Hepatocyte (in vitro differentiated cells): ENCODE results near the gene KIAA2012. TPM values are rescaled to one million over a fixed set of nuclear protein-coding genes. Genes with fewer than 3 reads are reported as not detected.

Experiments
- DNase-seq: peaks from one replicate; pipeline ENCODE4 v3.0.0-alpha.2; 2016; ENCODE audit warnings: low spot score
- H2AFZ ChIP-seq: fragments of 200-600 bp; sonication (generic); 2 replicates; pipeline ENCODE4 v1.6.0; 2016; ENCODE audit warnings: antibody characterized with exemption, mild to moderate bottlenecking
- H3K27ac ChIP-seq: fragments of 200-600 bp; sonication (generic); 2 replicates; pipeline ENCODE4 v1.5.1; 2016; ENCODE audit warnings: mild to moderate bottlenecking
- H3K27me3 ChIP-seq: fragments of 200-600 bp; sonication (generic); 2 replicates; pipeline ENCODE4 v1.6.1; 2016
- H3K36me3 ChIP-seq: fragments of 200-600 bp; sonication (generic); replicated peaks from 2 replicates; pipeline ENCODE4 v1.5.1; 2016; ENCODE audit warnings: low read depth; ENCODE audit not compliant: insufficient read depth
- H3K4me1 ChIP-seq: fragments of 200-600 bp; sonication (generic); 2 replicates; pipeline ENCODE4 v1.5.1; 2016; ENCODE audit warnings: mild to moderate bottlenecking, moderate library complexity; ENCODE audit not compliant: insufficient read depth
- H3K4me2 ChIP-seq: fragments of 200-600 bp; sonication (generic); 2 replicates; pipeline ENCODE4 v1.6.0; 2016
- H3K4me3 ChIP-seq: fragments of 200-600 bp; sonication (generic); 2 replicates; pipeline ENCODE4 v1.5.1; 2016; ENCODE audit warnings: mild to moderate bottlenecking
- H3K79me2 ChIP-seq: fragments of 200-600 bp; sonication (generic); 2 replicates; pipeline ENCODE4 v1.6.0; 2017; ENCODE audit warnings: mild to moderate bottlenecking
- H3K9me2 ChIP-seq: fragments of 200-600 bp; sonication (generic); replicated peaks from 2 replicates; pipeline ENCODE4 v1.6.0; 2017; ENCODE audit warnings: mild to moderate bottlenecking; ENCODE audit not compliant: insufficient read depth
- H3K9me3 ChIP-seq: fragments of 200-600 bp; sonication (generic); 2 replicates; pipeline ENCODE4 v1.5.1; 2016; ENCODE audit warnings: low read depth, mild to moderate bottlenecking
- H4K20me1 ChIP-seq: fragments of 200-600 bp; sonication (generic); 2 replicates; pipeline ENCODE4 v1.6.0; 2016; ENCODE audit warnings: mild to moderate bottlenecking; ENCODE audit not compliant: insufficient read depth, poor library complexity, severe bottlenecking
- CTCF ChIP-seq: fragments of 200-600 bp; sonication (generic); IDR thresholded peaks from 2 replicates; pipeline ENCODE4 v1.5.1; 2016; ENCODE audit warnings: antibody characterized with exemption, mild to moderate bottlenecking; ENCODE audit not compliant: poor library complexity
- EZH2 ChIP-seq: fragments of 200-600 bp; sonication (generic); IDR thresholded peaks from 2 replicates; pipeline ENCODE4 v1.6.1; 2016; ENCODE audit warnings: antibody characterized with exemption, mild to moderate bottlenecking, borderline replicate concordance
- EZH2phosphoT487 ChIP-seq: fragments of 200-600 bp; sonication (generic); IDR thresholded peaks from one replicate; pipeline ENCODE4 v1.6.1; 2018; ENCODE audit warnings: antibody characterized with exemption, mild to moderate bottlenecking, low read depth, moderate library complexity; ENCODE audit not compliant: unreplicated experiment, severe bottlenecking
- WGBS: methylation state at CpG from one replicate; pipeline ENCODE4 v1.1.6; 2016; ENCODE audit warnings: low lambda C conversion rate; ENCODE audit errors: missing lambda C conversion rate; 5-methylcytosine and 5-hydroxymethylcytosine counted together
- polyA plus RNA-seq: library from polyadenylated mRNA; unstranded; fragments of >200 nt; fragmentation: Nextera tagmentation; extraction: Ambion mirVana; gene quantifications from 2 replicates; pipeline ENCODE4 v1.2.1, GENCODE V29; 2016
- total RNA-seq: library from RNA; depleted of rRNA; stranded (reverse); fragments of >200 nt; gene quantifications from 2 replicates; pipeline ENCODE4 v1.2.3, GENCODE V29; 2014

The KIAA2012 gene
- total RNA-seq (0.27 TPM in 1 of 2 replicates, not detected in the other), polyA plus RNA-seq (0.05 TPM in 1 of 2 replicates, not detected in the other)

DNA sequence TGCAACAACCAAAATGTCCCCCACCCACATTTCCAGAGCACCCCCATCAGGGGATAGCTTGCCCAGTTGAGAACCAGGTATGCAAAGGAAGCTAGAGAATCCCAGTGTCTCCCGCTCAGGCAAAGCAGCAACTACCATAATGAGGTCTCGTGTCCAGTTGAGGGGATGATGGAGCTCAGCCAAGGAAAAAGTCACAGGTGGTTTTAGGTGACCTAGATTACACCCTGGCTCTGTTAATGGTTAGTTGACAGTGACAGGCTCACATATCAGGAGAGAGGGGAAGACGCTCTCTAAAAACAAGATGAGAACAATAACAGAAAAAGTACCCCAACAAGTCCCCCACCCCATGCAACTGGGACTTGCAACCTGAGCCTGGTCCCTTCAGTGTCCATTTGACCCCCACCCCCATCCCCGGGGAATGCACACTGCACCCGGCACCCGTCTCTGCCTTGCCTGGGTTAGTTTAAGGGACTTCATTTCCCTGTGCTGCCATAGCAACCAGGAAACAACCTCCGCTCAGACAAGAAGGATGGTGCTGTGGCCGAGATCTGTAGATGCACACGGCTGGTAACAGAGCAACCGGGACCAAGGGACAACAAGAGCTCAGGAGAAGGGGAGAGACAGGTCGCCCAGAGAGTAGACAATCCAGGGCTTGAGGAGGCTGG is at the start of gene KIAA2012:
Gene KIAA2012 (plus strand): TSS at position 519 of the 665 bp plus-strand sequence. CDS start 373 bp downstream, outside the sequence.
- Histone ChIP-seq H3K79me2 (no peaks in the 10 kb centered on the region), H2AFZ (no peak within 1 kb of the TSS), H3K36me3 (no peaks in the 10 kb centered on the region), H3K9me2 (no peaks in the 10 kb centered on the region), H3K4me3 (no peak within 1 kb of the TSS), H3K9me3 (no peaks in the 10 kb centered on the region), H3K27me3 (no peaks in the 10 kb centered on the region), H3K4me2 (no peak within 1 kb of the TSS), H4K20me1 (no peaks in the 10 kb centered on the region), H3K4me1 (peaks cover 25% of the 10 kb centered on the region), H3K27ac (no peak within 1 kb of the TSS)
- no peak for TF ChIP-seq EZH2phosphoT487
- TF ChIP-seq EZH2: no peak
- TF ChIP-seq CTCF: no peak
- DNase-seq: no peak
- 64% methylated on average over 11 of the region's 11 CpGs for WGBS

- 72% methylated on average over 8 of the region's 8 CpGs for WGBS
- H4K20me1 ChIP-seq: no peaks in the 10 kb centered on the region
- peaks cover 11% of the 10 kb centered on the region for H3K4me1 ChIP-seq
- H3K79me2 ChIP-seq: no peaks in the 10 kb centered on the region
- no peaks in the 10 kb centered on the region for H3K9me2 ChIP-seq
- no peak overlapping the region for H3K4me2 ChIP-seq
- no peaks in the 10 kb centered on the region for H3K27me3 ChIP-seq
- H3K4me3 ChIP-seq: no peak overlapping the region
- H3K36me3 ChIP-seq: no peaks in the 10 kb centered on the region
- TF ChIP-seq EZH2phosphoT487: no peak
- TF ChIP-seq EZH2: no peak
- no peak for TF ChIP-seq CTCF
- H3K27ac ChIP-seq: no peak overlapping the region
- no peak overlapping the region for H2AFZ ChIP-seq
- DNase-seq: no peak
- no peaks in the 10 kb centered on the region for H3K9me3 ChIP-seq
Measured at GRCh38 chr2:202023904-202024266, 49.2 kb upstream of the KIAA2012 start.

GRCh38 chr2:202024871-202025270 is 48.2 kb upstream of the KIAA2012 start:
- Histone ChIP-seq H4K20me1 (no peaks in the 10 kb centered on the region), H3K9me3 (no peaks in the 10 kb centered on the region), H3K9me2 (no peaks in the 10 kb centered on the region), H3K27me3 (no peaks in the 10 kb centered on the region), H3K4me3 (no peak overlapping the region), H3K79me2 (no peaks in the 10 kb centered on the region), H3K4me1 (peaks cover 8% of the 10 kb centered on the region), H3K27ac (no peak overlapping the region), H2AFZ (no peak overlapping the region), H3K36me3 (no peaks in the 10 kb centered on the region), H3K4me2 (no peak overlapping the region)
- 88% methylated on average over 9 of the region's 9 CpGs for WGBS
- TF ChIP-seq CTCF: no peak
- TF ChIP-seq EZH2: no peak
- no peak for TF ChIP-seq EZH2phosphoT487
- no peak for DNase-seq
